H9 (cell line): ENCODE measurements around the gene BCAR1. TPM values are rescaled to one million over a fixed set of nuclear protein-coding genes. Genes with fewer than 3 reads are reported as not detected.

Experiments used
- DNase-seq: peaks from one replicate; pipeline ENCODE4 v3.0.0-alpha.2; 2017
- H2AFZ ChIP-seq: one replicate; pipeline ENCODE4 v1.6.1; 2013; ENCODE audit warnings: mild to moderate bottlenecking, low read length, control low read depth, moderate library complexity
- H2AK5ac ChIP-seq: 2 replicates; pipeline ENCODE4 v1.6.1; 2013; ENCODE audit warnings: low read length, control low read depth, mixed read lengths; ENCODE audit not compliant: insufficient read length
- H2BK120ac ChIP-seq: one replicate; pipeline ENCODE4 v1.6.1; 2013; ENCODE audit warnings: low read depth, mild to moderate bottlenecking, low read length, control low read depth, inconsistent platforms; ENCODE audit not compliant: poor library complexity, severe bottlenecking
- H2BK12ac ChIP-seq: 2 replicates; pipeline ENCODE4 v1.6.1; 2013; ENCODE audit warnings: low read length, control low read depth, mixed read lengths, low read depth; ENCODE audit not compliant: insufficient read length
- H2BK15ac ChIP-seq: 2 replicates; pipeline ENCODE4 v1.6.1; 2013; ENCODE audit warnings: low read depth, low read length, control low read depth
- H2BK20ac ChIP-seq: one replicate; pipeline ENCODE4 v1.6.1; 2013; ENCODE audit warnings: low read depth, mild to moderate bottlenecking, low read length, control low read depth, inconsistent platforms; ENCODE audit not compliant: poor library complexity, severe bottlenecking
- H2BK5ac ChIP-seq: 2 replicates; pipeline ENCODE4 v1.6.1; 2013; ENCODE audit warnings: low read length, control low read depth, mixed read lengths; ENCODE audit not compliant: insufficient read length
- H3K14ac ChIP-seq: 2 replicates; pipeline ENCODE4 v1.6.1; 2013; ENCODE audit warnings: low read length, control low read depth; ENCODE audit not compliant: insufficient read depth
- H3K18ac ChIP-seq: 2 replicates; pipeline ENCODE4 v1.6.1; 2013; ENCODE audit warnings: low read depth, mild to moderate bottlenecking, mixed read lengths, low read length, control low read depth; ENCODE audit not compliant: insufficient read length
- H3K23ac ChIP-seq: 2 replicates; pipeline ENCODE4 v1.6.1; 2013; ENCODE audit warnings: low read length, control low read depth, mixed read lengths, low read depth; ENCODE audit not compliant: insufficient read length
- H3K23me2 ChIP-seq: 2 replicates; pipeline ENCODE4 v1.6.1; 2013; ENCODE audit warnings: low read depth, mild to moderate bottlenecking, mixed read lengths, low read length, control low read depth; ENCODE audit not compliant: insufficient read length, poor library complexity, severe bottlenecking
- H3K27ac ChIP-seq: 2 replicates; pipeline ENCODE4 v1.5.1; 2013; ENCODE audit warnings: low read length, control low read depth, mixed read lengths, low read depth; ENCODE audit not compliant: insufficient read length
- H3K27me3 ChIP-seq: 2 replicates; pipeline ENCODE4 v1.6.1; 2013; ENCODE audit warnings: low read length, control low read depth, inconsistent platforms; ENCODE audit not compliant: insufficient read depth
- H3K4ac ChIP-seq: 2 replicates; pipeline ENCODE4 v1.6.1; 2013; ENCODE audit warnings: low read depth, mild to moderate bottlenecking, control low read depth, inconsistent platforms, low read length, moderate library complexity
- H3K4me1 ChIP-seq: 2 replicates; pipeline ENCODE4 v1.6.1; 2013; ENCODE audit warnings: low read length, control low read depth, inconsistent platforms; ENCODE audit not compliant: insufficient read depth
- H3K4me2 ChIP-seq: 2 replicates; pipeline ENCODE4 v1.6.1; 2013; ENCODE audit warnings: low read length, control low read depth, mixed read lengths; ENCODE audit not compliant: insufficient read length, insufficient read depth
- H3K56ac ChIP-seq: 2 replicates; pipeline ENCODE4 v1.6.1; 2013; ENCODE audit warnings: low read depth, mild to moderate bottlenecking, mixed read lengths, low read length, control low read depth; ENCODE audit not compliant: insufficient read length
- H3K79me1 ChIP-seq: 2 replicates; pipeline ENCODE4 v1.6.1; 2013; ENCODE audit warnings: low read depth, mild to moderate bottlenecking, moderate library complexity, low read length, control low read depth, inconsistent platforms; ENCODE audit not compliant: insufficient read depth, poor library complexity, severe bottlenecking
- H3K79me2 ChIP-seq: 2 replicates; pipeline ENCODE4 v1.6.1; 2013; ENCODE audit warnings: low read length, control low read depth, inconsistent platforms; ENCODE audit not compliant: insufficient read depth
- H3K9ac ChIP-seq: 2 replicates; pipeline ENCODE4 v1.6.1; 2013; ENCODE audit warnings: low read length, control low read depth, mixed read lengths; ENCODE audit not compliant: insufficient read length; ENCODE audit errors: extremely low read depth
- H3K9me3 ChIP-seq: one replicate; pipeline ENCODE4 v1.6.1; 2013; ENCODE audit warnings: low read depth, low read length, inconsistent platforms; ENCODE audit not compliant: control insufficient read depth
- H3T11ph ChIP-seq: one replicate; pipeline ENCODE4 v1.6.1; 2013; ENCODE audit warnings: mild to moderate bottlenecking, low read length, control low read depth, inconsistent platforms
- H4K20me1 ChIP-seq: one replicate; pipeline ENCODE4 v1.6.1; 2013; ENCODE audit not compliant: control insufficient read depth, insufficient read length, insufficient read depth
- H4K5ac ChIP-seq: 2 replicates; pipeline ENCODE4 v1.6.1; 2013; ENCODE audit warnings: low read depth, mild to moderate bottlenecking, mixed read lengths, low read length, control low read depth; ENCODE audit not compliant: insufficient read length
- H4K8ac ChIP-seq: replicated peaks from 2 replicates; pipeline ENCODE4 v1.6.1; 2013; ENCODE audit warnings: low read length, control low read depth, mixed read lengths, low read depth; ENCODE audit not compliant: insufficient read length
- H4K91ac ChIP-seq: 2 replicates; pipeline ENCODE4 v1.6.1; 2013; ENCODE audit warnings: low read depth, mild to moderate bottlenecking, moderate library complexity, mixed read lengths, low read length, control low read depth; ENCODE audit not compliant: insufficient read length
- H3K27ac Mint-ChIP-seq, 3 experiments: 2 replicates in 2 of 3; 3 replicates in 1 of 3; pipeline ENCODE4 v1.8.0; 2020 to 2021; ENCODE audit warnings: mixed read lengths in 3 of 3, mild to moderate bottlenecking in 1 of 3, moderate library complexity in 1 of 3
- H3K27me3 Mint-ChIP-seq: 2 replicates; pipeline ENCODE4 v1.8.0; 2021; ENCODE audit warnings: low read depth, mild to moderate bottlenecking, moderate library complexity, mixed read lengths
- H3K36me3 Mint-ChIP-seq, 3 experiments: 2 replicates in 2 of 3; 3 replicates in 1 of 3; pipeline ENCODE4 v1.8.0; 2020 to 2021; ENCODE audit warnings: low read depth in 3 of 3, mixed read lengths in 3 of 3; ENCODE audit not compliant: insufficient read depth in 1 of 3
- H3K4me1 Mint-ChIP-seq, 2 experiments: 2 replicates each; pipeline ENCODE4 v1.8.0; 2020; ENCODE audit warnings: mixed read lengths in 2 of 2
- H3K4me3 Mint-ChIP-seq, 2 experiments: 2 replicates in 1 of 2; 3 replicates in 1 of 2; pipeline ENCODE4 v1.8.0; 2020 to 2021; ENCODE audit warnings: mild to moderate bottlenecking in 2 of 2, mixed read lengths in 2 of 2, moderate library complexity in 1 of 2
- H3K9me3 Mint-ChIP-seq, 2 experiments: 2 replicates in 1 of 2; 3 replicates in 1 of 2; pipeline ENCODE4 v1.8.0; 2020; ENCODE audit warnings: mild to moderate bottlenecking in 2 of 2, mixed read lengths in 2 of 2, moderate library complexity in 1 of 2
- CTCF ChIP-seq: fragments of 200-600 bp; sonication (generic); conservative IDR thresholded peaks from 3 replicates; pipeline ENCODE4 v1.8.0; 2021; ENCODE audit warnings: antibody characterized with exemption, mild to moderate bottlenecking
- whole genome bisulfite sequencing: extraction: QIAGEN DNeasy Blood & Tissue Kit; methylation state at CpG from one replicate; pipeline ENCODE4 v1.1.7; 2013; ENCODE audit warnings: missing lambda C conversion rate, low lambda C conversion rate, mixed read lengths; ENCODE audit not compliant: insufficient read length; ENCODE audit errors: extremely low coverage; 5-methylcytosine and 5-hydroxymethylcytosine counted together
- total RNA-seq: library from RNA; stranded (reverse); gene quantifications from 2 replicates; pipeline ENCODE4 v1.2.1, GENCODE V29; 2021

The BCAR1 gene
- total RNA-seq, 1 experiment from 2014 or later: 97.1 TPM

- H3K4me1 Mint-ChIP-seq: peaks cover 39 to 41% of the 10 kb centered on the region in 2 experiments
- H3K4me3 Mint-ChIP-seq: peak overlapping the region; percentile 81 to 88
- Histone ChIP-seq H4K5ac (no peak overlapping the region), H3K79me1 (peaks cover 10% of the 10 kb centered on the region), H3K14ac (no peak overlapping the region; the same call in 1 of the 2 replicates), H2BK12ac (no peak overlapping the region), H3K23me2 (peaks cover 13% of the 10 kb centered on the region), H3K27me3 (no peaks in the 10 kb centered on the region), H4K91ac (no peak overlapping the region), H2AFZ (no peak overlapping the region), H2AK5ac (no peak overlapping the region), H3K79me2 (peaks cover 28% of the 10 kb centered on the region; the same call in 1 of the 2 replicates), H3K9ac (peak overlapping the region; percentile 69), H3K9me3 (no peaks in the 10 kb centered on the region), H3K18ac (no peak overlapping the region), H4K8ac (no peak overlapping the region), H3K4me1 (no peaks in the 10 kb centered on the region; the same call in 1 of the 2 replicates), H2BK5ac (no peak overlapping the region), H3K56ac (no peak overlapping the region), H3K23ac (no peak overlapping the region), H2BK20ac (no peak overlapping the region), H2BK120ac (no peak overlapping the region), H3T11ph (no peak overlapping the region), H3K4me2 (peak overlapping the region; percentile 70), H3K27ac (no peak overlapping the region), H2BK15ac (no peak overlapping the region), H4K20me1 (peaks cover 6% of the 10 kb centered on the region), H3K4ac (no peak overlapping the region)
- no peak for DNase-seq
- no peak overlapping the region; a peak in 1 of 7 replicates for H3K27ac Mint-ChIP-seq
- TF ChIP-seq CTCF: no peak
- WGBS: no CpG with 5 or more reads among the region's 14 CpGs
- no peaks in the 10 kb centered on the region for H3K9me3 Mint-ChIP-seq
- peaks cover 3 to 6% (median 5%) of the 10 kb centered on the region in 3 experiments; a peak in 4 of 7 replicates for H3K36me3 Mint-ChIP-seq
- H3K27me3 Mint-ChIP-seq: no peaks in the 10 kb centered on the region
Measured at GRCh38 chr16:75264457-75264998, 13.1 kb upstream of the BCAR1 start.
